Measurements from ENCODE around the gene PZP. TPM values are rescaled to one million over a fixed set of nuclear protein-coding genes. Genes with fewer than 3 reads are reported as not detected.

Gene PZP
- total and polyA plus RNA-seq, 2 of the 13 experiments (the other 11 are each of a cell fraction or from before 2014, with no cell fraction given): 0.07 to 0.89 TPM

- no peak for TF ChIP-seq ELK4 (CRISPR knock-in tag; IDR thresholded peaks at IDR 0.05; ENCODE audit: borderline replicate concordance)
- 0 out of 2 replicates have a peak, but pooled peaks have one; percentile 40 for TF ChIP-seq THYN1 (CRISPR knock-in tag; IDR thresholded peaks at IDR 0.05; ENCODE audit: borderline replicate concordance, low read depth)
- TF ChIP-seq PRMT3 (CRISPR knock-in tag; IDR thresholded peaks at IDR 0.05; ENCODE audit: borderline replicate concordance, low read depth): no peak
- TF ChIP-seq TARDBP (CRISPR knock-in tag; IDR thresholded peaks at IDR 0.05): 0 out of 2 replicates have a peak, but pooled peaks have one; percentile 36
- TF ChIP-seq, protein P1, sequence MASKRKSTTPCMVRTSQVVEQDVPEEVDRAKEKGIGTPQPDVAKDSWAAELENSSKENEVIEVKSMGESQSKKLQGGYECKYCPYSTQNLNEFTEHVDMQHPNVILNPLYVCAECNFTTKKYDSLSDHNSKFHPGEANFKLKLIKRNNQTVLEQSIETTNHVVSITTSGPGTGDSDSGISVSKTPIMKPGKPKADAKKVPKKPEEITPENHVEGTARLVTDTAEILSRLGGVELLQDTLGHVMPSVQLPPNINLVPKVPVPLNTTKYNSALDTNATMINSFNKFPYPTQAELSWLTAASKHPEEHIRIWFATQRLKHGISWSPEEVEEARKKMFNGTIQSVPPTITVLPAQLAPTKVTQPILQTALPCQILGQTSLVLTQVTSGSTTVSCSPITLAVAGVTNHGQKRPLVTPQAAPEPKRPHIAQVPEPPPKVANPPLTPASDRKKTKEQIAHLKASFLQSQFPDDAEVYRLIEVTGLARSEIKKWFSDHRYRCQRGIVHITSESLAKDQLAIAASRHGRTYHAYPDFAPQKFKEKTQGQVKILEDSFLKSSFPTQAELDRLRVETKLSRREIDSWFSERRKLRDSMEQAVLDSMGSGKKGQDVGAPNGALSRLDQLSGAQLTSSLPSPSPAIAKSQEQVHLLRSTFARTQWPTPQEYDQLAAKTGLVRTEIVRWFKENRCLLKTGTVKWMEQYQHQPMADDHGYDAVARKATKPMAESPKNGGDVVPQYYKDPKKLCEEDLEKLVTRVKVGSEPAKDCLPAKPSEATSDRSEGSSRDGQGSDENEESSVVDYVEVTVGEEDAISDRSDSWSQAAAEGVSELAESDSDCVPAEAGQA (IDR thresholded peaks at IDR 0.05; ENCODE audit: low read depth): no peak
- TF ChIP-seq, protein P1 (CRISPR knock-in tag; IDR thresholded peaks at IDR 0.05; ENCODE audit: borderline replicate concordance): no peak
- TF ChIP-seq JUND (CRISPR knock-in tag; IDR thresholded peaks at IDR 0.05): no peak
- TF ChIP-seq RBM22 (optimal IDR thresholded peaks at IDR 0.05; ENCODE audit: low read length): peak; percentile 79
- no peak for TF ChIP-seq MEIS1 (CRISPR knock-in tag; IDR thresholded peaks at IDR 0.05; ENCODE audit: borderline replicate concordance)
- TF ChIP-seq, protein P2, sequence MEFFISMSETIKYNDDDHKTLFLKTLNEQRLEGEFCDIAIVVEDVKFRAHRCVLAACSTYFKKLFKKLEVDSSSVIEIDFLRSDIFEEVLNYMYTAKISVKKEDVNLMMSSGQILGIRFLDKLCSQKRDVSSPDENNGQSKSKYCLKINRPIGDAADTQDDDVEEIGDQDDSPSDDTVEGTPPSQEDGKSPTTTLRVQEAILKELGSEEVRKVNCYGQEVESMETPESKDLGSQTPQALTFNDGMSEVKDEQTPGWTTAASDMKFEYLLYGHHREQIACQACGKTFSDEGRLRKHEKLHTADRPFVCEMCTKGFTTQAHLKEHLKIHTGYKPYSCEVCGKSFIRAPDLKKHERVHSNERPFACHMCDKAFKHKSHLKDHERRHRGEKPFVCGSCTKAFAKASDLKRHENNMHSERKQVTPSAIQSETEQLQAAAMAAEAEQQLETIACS (CRISPR knock-in tag; IDR thresholded peaks at IDR 0.05): no peak
- TF ChIP-seq, protein P3, sequence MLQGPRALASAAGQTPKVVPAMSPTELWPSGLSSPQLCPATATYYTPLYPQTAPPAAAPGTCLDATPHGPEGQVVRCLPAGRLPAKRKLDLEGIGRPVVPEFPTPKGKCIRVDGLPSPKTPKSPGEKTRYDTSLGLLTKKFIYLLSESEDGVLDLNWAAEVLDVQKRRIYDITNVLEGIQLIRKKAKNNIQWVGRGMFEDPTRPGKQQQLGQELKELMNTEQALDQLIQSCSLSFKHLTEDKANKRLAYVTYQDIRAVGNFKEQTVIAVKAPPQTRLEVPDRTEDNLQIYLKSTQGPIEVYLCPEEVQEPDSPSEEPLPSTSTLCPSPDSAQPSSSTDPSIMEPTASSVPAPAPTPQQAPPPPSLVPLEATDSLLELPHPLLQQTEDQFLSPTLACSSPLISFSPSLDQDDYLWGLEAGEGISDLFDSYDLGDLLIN (CRISPR knock-in tag; IDR thresholded peaks at IDR 0.05; ENCODE audit: borderline replicate concordance): no peak
- no peak for TF ChIP-seq ZNF124 (CRISPR knock-in tag; IDR thresholded peaks at IDR 0.05)
- 0 out of 2 replicates have a peak, but pooled peaks have one; percentile 68 for TF ChIP-seq ZNF674 (CRISPR knock-in tag; IDR thresholded peaks at IDR 0.05; ENCODE audit: low read depth)
- no peak for TF ChIP-seq ZNF672 (CRISPR knock-in tag; IDR thresholded peaks at IDR 0.05)
- no peak for TF ChIP-seq ZNF550 (CRISPR knock-in tag; IDR thresholded peaks at IDR 0.05; ENCODE audit: borderline replicate concordance)
Measured at GRCh38 chr12:9106610-9107541, 101.3 kb downstream of the PZP start (continued).
